LNCaP clone FGC (cell line): ENCODE data around the gene TRHDE.
"Not testable (repeated sequence)": the region's sequence is repeated elsewhere in the genome, so short reads cannot be mapped to it uniquely, and the experiment has no call there.

Source experiments
- DNase-seq: peaks from one replicate; pipeline ENCODE4 v3.0.0-alpha.2; 2011; ENCODE audit warnings: low read depth
- H3K4me3 ChIP-seq: 2 replicates; pipeline ENCODE4 v1.5.1; 2011; ENCODE audit warnings: mild to moderate bottlenecking, low read depth, low read length, control low read depth
- TF ChIP-seq, protein P1 (sequence below): IDR thresholded peaks from 2 replicates; pipeline ENCODE4 v1.5.1; 2012; ENCODE audit warnings: mild to moderate bottlenecking; ENCODE audit not compliant: control insufficient read depth, insufficient read depth; ENCODE audit errors: extremely low read depth

TRHDE gene

DNA sequence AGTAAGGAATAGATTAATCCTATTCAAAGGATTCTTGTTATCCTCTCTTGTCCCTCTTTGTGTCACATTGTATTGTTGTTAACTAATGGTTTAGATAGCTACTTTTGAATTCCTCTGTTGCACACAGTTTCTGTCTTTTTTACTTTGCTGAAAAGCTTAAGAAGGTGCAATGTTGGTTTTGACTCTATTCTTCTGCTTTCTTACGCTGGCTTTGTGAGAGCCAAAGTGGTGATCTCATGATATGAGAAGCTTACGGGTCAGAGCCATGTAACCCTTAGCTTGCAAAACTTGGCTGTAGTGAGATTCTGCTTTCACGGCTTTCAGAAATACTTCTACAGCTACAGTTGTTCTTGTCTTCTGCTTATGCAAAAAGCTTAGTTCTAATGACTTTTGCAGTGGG, 239.7 kb downstream of the TRHDE start:
- no peak for DNase-seq
- TF ChIP-seq, protein P1, sequence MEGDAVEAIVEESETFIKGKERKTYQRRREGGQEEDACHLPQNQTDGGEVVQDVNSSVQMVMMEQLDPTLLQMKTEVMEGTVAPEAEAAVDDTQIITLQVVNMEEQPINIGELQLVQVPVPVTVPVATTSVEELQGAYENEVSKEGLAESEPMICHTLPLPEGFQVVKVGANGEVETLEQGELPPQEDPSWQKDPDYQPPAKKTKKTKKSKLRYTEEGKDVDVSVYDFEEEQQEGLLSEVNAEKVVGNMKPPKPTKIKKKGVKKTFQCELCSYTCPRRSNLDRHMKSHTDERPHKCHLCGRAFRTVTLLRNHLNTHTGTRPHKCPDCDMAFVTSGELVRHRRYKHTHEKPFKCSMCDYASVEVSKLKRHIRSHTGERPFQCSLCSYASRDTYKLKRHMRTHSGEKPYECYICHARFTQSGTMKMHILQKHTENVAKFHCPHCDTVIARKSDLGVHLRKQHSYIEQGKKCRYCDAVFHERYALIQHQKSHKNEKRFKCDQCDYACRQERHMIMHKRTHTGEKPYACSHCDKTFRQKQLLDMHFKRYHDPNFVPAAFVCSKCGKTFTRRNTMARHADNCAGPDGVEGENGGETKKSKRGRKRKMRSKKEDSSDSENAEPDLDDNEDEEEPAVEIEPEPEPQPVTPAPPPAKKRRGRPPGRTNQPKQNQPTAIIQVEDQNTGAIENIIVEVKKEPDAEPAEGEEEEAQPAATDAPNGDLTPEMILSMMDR: no peak

DNA sequence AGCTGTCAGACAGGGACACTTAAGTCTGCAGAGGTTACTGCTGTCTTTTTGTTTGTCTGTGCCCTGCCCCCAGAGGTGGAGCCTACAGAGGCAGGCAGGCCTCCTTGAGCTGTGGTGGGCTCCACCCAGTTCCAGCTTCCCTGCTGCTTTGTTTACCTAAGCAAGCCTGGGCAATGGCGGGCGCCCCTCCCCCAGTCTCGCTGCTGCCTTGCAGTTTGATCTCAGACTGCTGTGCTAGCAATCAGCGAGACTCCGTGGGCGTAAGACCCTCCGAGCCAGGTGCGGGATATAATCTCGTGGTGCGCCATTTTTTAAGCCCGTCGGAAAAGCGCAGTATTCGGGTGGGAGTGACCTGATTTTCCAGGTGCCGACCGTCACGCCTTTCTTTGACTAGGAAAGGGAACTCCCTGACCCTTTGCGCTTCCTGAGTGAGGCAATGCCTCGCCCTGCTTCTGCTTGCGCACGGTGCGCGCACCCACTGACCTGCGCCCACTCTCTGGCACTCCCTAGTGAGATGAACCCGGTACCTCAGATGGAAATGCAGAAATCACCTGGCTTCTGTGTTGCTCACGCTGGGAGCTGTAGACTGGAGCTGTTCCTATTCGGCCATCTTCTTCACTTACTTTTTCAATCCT, 248.0 kb downstream of the TRHDE start:
- DNase-seq, H3K4me3 ChIP-seq: not testable (repeated sequence)

More for the DNA sequence above, 239.7 kb downstream of the TRHDE start:
- no peak overlapping the region for H3K4me3 ChIP-seq

DNA sequence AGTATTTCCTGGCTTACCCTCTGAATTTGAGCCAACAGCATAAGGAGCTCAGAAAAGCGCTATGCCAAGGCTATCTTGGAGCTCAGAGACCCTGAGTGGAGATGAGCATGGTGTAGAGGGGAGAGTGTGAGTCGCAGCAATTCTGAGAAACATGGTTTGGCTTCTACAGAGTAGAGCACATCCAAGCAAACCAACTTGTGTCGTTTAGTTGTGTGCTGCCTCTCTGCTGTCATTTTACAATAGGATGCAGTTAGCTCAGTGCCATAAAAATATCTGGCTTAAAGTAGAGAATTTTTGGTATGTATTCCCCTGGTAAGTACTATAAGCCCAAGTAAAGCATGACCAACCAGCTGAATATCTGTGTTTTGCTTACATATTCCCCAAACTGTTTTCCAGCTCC, 249.2 kb downstream of the TRHDE start:
- TF ChIP-seq, protein P1: no peak
- no peak for DNase-seq
- no peak overlapping the region for H3K4me3 ChIP-seq

DNA sequence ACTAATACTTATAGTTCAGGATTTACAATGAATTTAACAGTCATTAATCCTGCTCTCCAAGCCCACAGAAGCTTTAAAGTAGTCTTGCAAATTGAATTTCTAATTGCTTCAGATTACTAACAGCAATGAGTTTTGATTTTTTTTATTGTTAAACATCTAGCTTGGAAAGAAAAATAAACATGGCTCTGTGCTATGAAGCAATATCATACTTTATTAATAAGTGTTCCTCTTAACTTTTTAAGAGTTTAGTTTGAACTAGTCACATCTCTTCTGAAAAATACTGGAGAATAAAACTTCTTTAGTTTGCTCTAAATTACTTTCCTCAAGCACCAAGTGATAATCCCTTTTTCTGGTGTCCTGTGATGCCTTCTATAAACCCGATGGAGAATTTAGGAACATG, 250.2 kb downstream of the TRHDE start:
- TF ChIP-seq, protein P1: no peak
- no peak overlapping the region for H3K4me3 ChIP-seq
- no peak for DNase-seq

DNA sequence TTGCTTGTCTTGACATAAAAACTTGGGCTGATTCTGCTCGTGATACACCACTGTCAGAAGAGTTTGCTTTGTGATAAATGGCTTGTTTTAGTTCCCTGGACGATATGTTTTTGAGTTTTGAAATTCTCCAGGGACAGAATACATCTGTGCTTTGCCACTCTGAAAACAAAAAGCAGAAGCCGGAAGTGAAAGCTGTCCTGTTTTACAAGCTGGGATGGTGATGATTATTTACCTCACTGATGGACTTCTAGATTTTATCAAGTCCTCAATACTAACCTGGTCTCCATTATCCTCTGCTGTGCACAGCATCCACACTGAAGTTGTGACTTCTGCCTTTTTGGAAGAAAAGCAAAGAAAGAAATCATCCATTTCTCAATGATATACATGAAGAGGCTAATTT, 251.6 kb downstream of the TRHDE start:
- TF ChIP-seq, protein P1: no peak
- DNase-seq: peak; percentile 11
- no peak overlapping the region for H3K4me3 ChIP-seq

DNA sequence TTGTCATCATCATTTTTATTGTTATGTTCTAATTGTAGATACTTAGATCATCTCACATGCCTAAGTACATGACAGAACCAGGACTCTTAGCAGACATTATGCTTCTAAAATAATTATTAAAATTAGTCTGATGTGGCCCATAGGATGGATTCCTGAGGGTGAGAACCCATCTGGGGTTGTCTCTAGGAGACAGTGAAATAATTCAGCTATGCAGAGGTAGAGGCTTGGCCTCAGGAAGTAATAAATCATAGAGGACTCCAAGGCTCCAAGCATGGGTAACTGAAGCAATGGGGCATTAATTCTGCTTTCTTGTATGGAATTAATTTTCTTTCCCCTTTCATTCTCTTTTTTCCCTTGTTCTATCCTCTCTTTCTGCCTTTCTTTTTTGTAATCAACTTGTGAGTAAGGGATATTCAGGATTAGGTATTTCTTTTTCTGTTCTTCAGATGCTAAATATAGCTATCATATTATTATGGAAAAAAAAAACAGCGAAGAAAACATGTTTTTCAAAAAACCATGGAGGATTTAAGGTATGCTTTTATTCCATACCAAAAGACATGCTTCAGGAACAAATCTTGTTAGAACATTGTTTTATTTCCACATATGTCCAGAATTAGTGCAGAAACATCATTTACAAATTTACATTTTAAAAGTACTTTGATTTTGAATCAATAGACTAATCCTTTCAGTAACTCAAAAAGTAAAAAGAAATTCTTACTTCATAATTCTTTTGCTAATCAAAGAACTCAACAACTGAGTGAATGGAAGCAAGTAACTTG, 263.2 kb downstream of the TRHDE start:
- TF ChIP-seq, protein P1: no peak
- H3K4me3 ChIP-seq: no peak overlapping the region
- DNase-seq: no peak

DNA sequence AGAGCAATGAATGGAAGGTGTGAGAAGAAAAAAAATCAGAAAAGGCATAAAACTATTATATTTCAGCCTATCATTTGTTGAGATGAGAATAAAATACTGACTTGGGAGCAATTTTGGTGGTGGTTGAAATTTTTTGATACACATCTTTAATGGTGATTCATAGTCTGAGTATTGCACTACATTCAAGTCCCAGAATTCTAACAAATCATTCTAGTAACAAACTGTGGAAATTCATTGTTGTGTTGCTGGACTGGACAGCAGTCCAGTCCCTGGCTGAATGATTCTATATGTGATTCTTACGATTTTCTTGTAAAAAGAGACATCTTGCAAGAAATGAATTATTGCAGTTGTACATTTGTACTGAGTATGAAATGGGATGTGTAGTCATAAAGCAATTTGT, 268.6 kb downstream of the TRHDE start:
- H3K4me3 ChIP-seq: no peak overlapping the region
- TF ChIP-seq, protein P1: no peak
- DNase-seq: no peak
